NCI-H2029 treated with DMSO at 0.1 percent for 48 hours (cell line): ENCODE data around the gene STX2.

Experiments
- DNase-seq: peaks from one replicate; lab custom pipeline; 2025; lab: John Stamatoyannopoulos, UW

Gene STX2

DNA sequence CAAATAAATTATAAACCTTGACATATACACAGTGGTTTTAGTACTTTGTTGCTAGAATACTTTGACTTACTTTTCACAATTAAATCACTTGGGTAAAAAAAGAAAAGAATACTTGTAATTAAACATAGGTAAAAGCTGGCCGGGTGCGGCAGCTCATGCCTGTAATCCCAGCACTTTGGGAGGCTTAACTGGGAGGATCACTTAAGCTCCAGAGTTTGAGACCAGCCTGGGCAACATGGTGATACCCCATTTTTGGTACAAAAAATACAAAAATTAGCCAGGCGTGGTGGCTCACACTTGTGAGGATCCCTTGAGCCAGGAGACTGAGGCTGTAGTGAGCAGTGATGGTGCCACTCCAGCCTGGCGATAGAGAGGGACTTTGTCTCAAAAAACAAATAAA, 7.8 kb downstream of the STX2 start:
- no peak for DNase-seq

DNA sequence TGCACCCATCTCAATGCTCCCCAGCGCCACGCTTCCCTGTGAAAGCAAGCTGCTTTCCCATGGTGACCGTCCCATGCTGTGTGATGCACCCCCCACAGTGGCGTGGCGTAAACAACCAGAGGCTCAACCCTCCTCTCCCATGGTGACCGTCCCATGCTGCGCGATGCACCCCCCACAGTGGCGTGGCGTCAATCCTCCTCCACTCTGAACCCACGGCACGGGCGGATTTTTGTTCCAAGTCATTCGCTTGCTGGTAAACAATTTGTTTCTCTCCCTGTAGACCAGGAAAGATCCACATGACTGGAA, 8.9 kb downstream of the STX2 start:
- DNase-seq: no peak

DNA sequence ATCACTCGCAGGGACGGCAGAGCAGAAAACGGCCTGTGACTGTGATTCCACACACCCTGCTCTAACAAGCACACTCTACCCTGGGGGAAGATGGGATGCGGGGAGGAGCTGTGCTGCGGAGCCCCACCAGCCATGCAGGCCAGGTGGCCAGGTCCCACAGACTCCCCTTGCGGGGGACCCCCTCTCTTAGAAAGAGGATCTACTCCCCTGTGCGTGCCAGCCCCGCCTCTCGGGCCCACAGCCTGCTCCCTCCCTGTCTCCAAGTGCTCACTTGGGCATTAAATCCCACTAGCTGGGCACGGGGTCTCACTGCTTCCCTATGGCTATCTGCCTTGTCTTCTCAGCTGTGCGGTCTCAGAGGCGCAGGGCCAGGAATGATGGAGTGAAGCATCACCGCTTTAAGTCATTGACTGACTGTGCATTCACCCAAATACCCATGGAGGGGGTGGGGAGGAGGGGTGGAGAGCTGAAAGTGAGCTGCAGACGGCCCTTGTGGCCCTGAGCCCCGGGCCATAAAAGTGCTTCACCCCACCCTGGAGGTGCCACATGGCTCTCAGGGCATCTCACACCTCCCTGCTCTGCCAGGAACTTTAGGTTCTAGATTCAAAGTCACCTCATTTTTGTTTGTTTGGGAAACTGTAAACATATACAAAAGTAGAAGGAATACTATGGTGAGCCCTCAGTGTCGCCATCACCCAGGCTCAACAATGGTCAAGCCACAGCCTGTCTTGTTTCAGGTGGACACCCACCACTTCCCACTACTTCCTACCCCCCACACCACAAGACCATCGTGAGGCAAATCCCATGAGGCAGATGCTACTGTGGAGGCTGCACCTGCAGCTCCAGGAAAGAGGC, 9.4 kb downstream of the STX2 start:
- no peak for DNase-seq

DNA sequence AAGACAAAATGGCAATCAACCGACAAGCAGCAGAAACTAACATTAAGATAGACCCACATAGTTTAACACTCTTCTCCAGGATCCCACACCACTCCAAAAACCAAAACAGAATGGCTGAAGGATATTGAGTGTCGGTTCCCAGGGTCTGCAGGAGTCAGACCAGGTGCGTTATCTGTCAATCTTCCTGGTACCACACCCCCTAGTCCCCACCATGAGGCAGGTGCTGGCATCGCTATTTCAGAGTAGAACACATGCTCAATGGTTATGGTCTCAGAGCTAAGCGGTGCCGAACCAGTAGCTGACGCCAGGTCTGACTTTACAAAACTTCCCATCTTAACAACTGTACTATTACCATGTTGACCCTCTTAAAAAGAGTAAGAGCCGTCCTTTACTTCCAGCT, 10.2 kb downstream of the STX2 start:
- DNase-seq: no peak

DNA sequence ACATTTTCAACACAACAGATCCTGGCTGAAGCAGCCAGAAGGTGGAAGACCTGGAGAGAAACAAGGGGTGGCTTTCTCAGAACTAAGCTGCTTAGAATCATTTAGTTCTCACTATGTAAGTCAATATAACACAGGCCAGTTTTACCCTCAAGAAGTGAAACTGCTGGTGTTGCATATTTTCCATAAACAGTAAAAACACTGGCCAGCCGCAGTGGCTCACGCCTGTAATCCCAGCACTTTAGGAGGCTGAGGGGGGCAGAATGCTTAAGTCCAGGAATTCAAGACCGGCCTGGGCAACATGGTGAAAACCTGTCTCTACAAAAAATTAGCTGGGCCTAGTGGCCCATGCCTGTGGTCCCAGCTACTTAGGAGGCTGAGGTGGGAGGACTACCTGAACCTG, 11.6 kb downstream of the STX2 start:
- no peak for DNase-seq

DNA sequence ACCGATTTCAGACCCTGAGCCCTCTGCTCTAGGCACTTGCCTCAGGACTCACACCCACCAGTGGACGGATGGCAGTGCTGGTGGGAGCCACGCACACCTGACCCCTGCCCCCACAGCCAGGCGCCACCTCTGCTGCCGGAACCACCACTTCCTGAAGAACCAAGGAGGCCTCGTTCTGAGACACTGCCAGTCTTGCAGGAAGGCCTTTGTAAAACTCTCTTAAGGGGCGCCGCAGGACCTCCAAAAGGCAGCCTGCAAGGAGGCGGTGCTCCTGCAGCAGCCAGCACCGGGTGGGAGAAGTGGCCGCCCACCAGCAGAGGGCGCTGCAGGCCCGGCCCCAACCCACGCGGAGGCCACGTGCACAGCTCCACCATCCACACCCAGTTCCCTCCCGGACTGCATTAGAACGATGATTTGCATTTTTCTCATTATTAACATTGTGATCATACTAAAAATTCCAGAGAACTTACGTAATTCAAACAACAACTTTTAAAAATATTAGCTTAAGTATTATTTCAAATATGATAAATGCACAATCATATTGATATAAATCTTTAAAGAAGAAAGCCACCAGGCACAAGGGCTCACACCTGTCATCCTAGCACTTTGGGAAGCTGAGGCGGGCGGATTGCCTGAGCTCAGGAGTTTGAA, 12.8 kb downstream of the STX2 start:
- DNase-seq: no peak

DNA sequence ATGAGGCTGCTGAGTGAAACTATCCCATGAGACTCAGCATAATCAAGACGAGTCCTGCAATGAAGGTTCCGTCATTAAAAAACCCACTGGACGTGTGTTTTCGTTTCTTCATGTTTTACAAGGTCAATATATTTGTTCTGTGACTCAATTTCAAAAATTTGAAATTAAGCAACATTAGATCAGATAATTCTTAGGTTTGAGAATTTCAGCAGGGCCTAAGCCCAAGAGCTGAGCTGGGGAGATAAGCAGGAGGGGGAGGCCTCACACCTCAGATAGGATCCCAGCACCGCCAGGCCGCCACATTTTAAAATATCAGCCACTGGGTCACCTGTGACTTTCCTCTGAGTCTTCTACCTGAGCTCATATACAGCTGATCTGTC, 13.3 kb downstream of the STX2 start:
- no peak for DNase-seq

DNA sequence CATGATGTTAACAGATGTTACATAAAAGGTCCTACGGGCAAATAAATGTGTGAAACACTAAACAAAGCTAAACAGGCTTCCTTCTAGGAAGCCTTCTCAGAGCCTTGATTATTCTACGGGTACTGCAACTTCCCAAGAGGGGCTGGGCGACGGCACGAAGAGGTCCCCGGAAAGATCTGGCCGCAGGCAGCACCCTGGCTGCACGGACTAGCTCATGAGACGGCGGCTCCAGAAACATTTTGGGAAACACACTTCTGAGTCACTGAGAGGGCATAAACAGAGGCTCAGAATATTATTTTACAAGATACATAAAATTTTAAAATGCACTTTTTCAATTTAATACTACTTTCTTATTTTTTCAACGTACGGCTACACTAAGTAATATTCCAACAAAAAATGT, 19.4 kb downstream of the STX2 start:
- no peak for DNase-seq

DNA sequence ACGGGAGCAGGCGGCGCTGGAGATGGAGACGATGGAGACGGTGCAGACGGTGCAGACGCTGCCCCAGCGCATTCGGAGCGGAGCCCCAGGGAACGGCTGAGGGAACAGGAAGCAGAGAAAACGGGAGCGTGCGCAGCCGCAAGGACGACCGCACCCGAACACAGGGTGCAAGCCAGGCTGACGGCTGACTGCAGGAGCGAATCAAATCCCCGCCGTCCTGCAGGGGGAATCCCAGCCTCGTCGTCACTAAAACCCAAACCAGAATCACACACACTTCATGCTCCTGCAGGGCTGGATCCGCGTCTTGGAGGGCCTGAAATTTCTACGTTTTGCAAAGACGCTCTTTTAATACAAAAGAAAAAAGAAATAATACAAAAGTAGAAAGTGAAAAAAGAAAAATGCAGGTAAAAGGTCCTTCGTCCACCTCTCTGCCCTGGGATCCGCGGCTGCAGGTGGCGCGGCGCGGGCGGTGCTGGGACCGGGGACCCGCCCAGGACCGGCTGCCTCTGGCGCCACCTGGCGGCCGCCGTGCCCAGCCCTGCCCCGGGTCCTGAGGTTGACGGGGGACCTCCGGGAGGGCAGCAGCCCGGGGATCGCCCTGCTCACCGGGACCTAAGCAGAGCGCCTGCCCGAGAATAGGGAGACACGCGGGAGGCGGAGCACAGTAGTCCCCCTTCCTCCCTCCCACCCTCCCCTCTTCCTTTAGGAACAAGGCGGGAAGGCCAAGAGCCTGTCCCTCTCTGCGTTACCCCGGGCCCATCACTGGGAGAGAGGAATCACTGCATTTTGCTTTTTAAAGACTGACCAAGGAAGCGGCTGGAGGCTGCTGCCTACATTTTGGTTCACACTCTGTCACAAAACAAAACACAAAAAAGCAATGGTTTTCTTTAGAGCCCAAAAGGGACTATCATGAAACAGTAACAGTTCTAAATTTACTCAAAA, 20.1 kb downstream of the STX2 start:
- peak; percentile 30 for DNase-seq

DNA sequence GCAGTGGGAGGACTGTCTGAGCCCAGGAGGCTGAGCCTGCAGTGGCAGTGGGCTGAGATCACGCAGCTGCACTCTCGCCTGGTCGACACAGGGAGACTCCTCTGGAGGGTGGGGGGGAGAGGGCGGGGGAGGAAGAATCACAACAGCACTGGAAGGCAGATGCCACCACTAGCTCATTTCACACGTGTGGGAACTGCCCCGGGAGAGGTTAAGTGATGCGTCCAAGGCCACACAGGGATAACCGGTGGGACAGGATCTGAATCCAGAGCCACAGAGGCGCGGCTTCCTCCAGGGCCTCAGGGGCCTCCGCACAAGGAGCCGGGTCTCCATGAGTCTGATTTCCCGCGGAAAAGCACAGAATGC, 20.8 kb downstream of the STX2 start:
- no peak for DNase-seq

DNA sequence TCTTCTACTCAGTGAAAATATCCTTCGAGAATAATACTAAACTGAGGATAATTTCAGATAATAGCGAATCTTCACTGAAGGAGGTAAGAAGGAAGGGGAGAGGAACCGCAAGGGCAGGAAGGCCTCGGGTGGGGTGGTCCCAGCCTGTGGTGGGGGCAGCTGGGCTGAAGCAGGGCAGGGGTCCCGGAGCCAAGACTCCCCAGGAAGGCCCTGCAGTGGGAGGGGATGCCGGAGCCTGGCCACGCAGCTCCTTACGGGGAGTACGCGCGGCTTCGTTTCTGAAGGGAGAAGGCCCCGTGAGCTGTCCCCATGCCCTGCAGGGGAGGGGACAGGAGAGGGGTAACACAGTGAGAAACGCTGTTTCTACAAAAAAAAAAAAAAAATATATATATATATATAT, 21.2 kb downstream of the STX2 start:
- no peak for DNase-seq

DNA sequence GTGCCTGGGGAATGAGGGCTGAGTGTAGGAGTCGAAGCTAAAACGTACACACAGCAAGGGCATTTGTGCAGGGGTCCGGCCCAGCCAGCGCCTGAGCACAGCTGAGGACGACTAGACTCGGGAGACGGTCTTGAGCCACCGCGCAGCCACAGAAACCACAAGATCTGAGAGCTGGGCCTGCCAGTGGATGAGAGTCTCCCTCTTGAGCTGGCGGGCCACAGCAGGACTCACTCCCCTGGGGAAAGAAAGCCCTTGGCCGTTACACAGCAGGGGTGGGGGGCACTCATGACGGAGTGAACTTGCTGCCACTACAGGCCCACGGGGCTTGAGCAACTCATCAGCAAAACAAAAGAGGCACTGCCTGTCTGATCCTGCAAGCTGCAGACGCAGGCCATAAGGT, 23.0 kb downstream of the STX2 start:
- DNase-seq: no peak

DNA sequence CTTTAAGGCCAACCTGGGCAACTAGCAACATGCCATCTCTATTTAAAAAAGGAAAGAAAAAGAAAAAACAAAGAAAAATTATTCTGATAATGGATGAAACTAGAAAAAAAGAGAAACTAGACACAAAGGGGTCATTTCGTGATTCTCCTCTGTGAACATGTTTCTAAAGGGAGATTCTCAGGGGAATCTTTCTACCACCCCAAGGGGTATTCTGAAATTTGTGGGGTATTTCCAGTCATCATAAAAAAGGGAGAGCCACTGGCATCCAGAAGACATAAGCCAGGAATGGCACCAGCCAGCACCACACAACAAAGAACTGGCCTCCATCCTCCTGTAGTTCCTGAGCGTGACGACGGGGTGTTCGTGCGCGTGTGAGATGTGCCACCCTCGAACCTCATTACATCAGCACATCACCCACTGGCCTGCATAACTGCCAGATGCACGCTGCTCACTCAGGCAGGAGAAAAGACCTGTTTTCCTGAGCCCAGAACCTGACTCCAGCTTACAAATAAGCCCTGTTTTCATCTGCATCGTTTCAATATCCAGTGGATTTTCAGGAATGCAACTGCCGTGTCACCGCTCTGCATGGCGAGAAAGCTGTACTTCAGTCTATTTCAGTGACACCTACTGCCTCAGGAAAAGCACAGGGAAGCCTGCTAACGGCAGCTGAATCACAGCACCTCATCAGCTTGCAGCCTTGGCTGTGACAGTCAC, 23.9 kb downstream of the STX2 start:
- DNase-seq: no peak

DNA sequence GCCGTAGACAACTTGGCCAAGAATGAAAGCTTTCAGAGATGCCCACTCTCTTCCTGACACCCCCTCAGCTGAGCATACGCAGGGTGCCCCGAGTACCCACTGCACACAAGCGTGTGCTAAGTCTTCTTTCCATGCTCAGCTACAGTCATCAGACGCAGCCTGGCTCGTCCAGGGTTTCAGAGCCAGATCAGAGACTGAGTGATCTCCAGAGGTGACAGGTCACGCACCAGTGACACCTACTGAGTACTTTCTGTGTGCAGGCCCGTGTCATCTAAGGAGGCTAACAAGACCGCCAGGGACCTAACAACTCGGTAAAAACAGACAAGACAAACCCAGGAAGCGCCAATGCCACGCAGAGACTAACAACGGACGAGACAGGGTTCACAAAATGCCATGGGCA, 25.1 kb downstream of the STX2 start:
- DNase-seq: no peak

DNA sequence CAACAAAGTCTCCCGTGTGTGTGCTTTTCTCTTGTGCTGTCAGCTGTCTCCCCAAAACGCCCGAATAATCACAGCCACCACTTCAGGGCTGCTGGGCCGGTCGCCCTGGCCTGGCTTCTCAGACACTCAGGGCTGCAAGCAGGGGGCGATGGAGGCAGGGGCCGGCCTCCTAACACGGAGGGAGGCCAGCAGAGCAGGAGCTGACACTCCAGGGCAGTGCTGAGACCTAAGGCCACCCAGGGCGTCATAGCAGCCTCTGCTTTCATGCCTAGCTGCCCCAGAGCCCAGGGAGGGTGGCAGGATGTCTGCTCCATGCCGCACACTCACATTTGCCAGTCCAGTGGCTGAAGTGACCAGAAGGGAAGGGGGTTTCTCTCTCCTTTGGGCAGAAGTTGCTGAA, 25.6 kb downstream of the STX2 start:
- no peak for DNase-seq

DNA sequence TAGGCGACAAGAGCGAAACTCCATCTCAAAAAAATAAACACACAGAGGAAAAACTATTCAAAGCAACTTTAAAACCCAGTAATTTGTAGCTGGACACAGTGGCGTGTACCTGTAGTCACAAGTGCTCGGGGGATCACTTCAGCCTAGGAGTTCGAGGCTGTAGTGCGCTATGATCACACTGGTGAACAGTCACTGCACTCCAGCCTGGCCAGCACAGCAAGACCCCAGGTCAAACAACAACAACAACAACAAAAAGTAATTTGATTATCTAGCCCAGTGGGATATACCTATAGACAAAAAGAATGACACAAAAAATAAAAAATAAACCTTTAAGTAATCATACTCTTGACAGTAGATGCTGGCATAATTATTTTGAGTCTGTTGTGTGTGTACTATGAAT, 29.3 kb downstream of the STX2 start:
- no peak for DNase-seq

DNA sequence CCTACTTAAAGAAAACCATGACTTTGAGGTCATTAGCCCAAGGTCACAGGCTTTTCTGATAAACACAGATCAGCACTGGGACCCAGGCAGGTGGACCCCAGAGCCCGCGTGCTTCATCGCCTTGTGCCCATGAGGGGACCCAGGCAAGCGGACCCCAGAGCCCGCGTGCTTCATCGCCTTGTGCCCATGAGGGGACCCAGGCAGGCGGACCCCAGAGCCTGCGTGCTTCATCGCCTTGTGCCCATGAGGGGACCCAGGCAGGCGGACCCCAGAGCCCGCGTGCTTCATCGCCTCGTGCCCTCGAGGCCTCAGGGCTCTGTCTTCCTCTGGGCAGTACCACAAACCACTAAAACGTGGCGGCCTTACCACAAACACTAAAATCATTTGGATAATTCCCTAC, 31.7 kb downstream of the STX2 start:
- DNase-seq: no peak

DNA sequence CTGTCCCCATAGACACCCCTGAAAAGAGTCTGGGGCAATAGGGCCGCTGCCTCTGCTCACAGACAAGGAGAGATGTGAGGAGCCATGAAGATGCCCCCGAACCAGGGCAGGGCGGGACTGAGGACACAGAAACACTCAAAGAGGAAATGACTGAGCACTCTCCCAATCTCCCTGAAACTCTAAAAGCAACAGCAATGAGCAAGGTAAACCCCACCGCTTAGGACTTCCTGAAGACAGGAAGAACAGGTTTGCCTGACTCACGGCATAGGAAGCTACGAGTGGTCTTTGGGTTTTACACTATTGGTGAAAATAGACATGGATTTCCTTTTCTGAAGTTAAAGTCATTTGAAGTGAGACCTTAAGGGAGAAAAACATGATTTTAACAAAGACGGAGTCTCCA, 32.5 kb downstream of the STX2 start:
- DNase-seq: no peak

DNA sequence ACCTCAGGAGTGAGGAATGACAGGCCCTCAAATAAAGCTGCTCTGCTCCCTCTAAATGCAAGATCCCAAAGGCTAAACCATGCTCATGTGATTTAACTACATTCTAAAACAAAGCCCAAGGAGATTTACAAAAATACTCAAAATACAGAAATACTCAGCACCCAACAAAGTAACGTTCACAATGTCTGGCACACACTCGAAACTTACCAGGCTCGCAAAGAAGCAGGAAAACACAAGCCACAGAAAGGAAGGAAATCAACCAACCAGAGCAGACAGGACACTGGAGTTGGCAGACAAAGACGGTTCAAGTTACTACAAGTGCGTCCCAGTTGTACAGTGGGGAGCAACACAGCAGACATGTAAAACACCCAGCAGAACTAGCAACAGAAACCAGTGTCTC, 33.4 kb downstream of the STX2 start:
- no peak for DNase-seq

DNA sequence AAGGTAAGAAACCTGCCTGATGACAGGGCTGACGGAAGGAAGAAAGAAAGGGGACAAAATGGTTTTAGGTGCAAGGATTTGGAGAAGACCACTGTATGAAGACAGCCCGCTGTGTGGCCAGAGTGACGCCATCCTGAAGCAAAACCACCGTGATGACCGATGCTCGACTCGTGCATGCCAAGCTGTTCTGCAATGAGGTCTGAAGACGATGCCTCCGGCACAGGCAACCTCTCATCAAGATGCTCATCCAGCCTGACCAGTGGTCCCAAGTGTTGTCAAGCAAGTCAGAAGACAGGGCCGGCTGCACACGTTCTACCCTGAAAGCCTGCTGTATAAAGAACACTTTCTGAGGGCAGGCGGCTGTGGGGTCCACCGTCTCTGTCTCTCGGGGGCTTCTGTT, 34.8 kb downstream of the STX2 start:
- DNase-seq: no peak

DNA sequence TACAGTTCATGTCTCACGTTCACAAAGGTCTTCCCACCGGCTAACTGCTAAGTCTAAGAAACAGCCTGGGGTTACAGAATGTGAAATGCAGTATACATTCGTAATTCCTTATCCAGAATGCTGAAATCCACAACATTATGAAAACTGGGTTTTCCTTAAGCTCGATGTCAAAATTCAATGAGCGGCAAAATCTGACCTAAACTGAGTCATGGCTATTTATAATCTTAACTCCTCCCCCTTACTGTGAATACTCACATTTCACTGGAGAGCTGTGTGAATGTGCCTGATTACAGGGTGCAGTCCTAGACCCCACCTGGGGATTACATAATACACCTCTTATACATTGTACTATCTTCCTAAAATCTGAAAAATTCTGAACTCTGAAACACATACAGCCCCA, 35.3 kb downstream of the STX2 start:
- DNase-seq: no peak

DNA sequence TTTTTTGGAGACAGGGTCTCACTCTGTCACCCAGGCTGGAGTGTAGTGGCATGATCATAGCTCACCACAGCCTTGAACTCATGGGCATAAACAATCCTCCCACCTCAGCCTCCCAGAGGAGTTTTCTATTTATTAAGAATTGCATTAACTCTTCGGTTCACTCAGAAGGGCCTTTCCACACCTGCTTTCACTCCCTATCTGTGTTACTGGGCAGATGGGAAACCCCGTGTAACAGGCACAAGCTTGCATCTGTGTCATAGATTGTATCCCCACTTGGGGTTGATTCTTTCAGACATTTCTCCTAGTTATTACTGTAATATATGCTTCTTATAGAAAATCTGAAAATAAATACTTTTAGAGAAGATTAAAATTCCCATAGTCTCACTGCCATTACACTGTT, 38.7 kb downstream of the STX2 start:
- no peak for DNase-seq
